GM12878 (cell line): ENCODE results near the gene FAM124B. TPM values are rescaled to one million over a fixed set of nuclear protein-coding genes. Genes with fewer than 3 reads are reported as not detected.

ENCODE experiments used
- ATAC-seq: fragments of 200-7000 bp; cut with Tn5 transposase; 3 replicates; pipeline ENCODE4 v1.9.1; 2020; ENCODE audit warnings: mild to moderate bottlenecking, moderate library complexity
- BruUV-seq: library from RNA; stranded (reverse); fragments of 400-500 nt; replicated peaks from 2 replicates; lab custom pipeline; 2021; lab: Mats Ljungman, UMichigan
- CTCF ChIA-PET: fragments of 300-600 bp; sonication (Branson Sonifier 250); formaldehyde crosslinking; extraction: SDS; loops from one replicate; lab custom pipeline; 2021; ENCODE audit warnings: inconsistent platforms; lab: Yijun Ruan, JAX
- POLR2A ChIA-PET: fragments of 350-600 bp; formaldehyde crosslinking; extraction: SDS; loops from one replicate; lab custom pipeline; 2021; ENCODE audit warnings: inconsistent platforms; lab: Charles Lee
- RAD21 ChIA-PET: fragments of 300-600 bp; sonication (Branson Sonifier 250); formaldehyde crosslinking; loops from one replicate; lab custom pipeline; 2023; ENCODE audit warnings: antibody characterized with exemption; ENCODE audit not compliant: unreplicated experiment; lab: Charles Lee
- SMC1A ChIA-PET: fragments of 300-600 bp; sonication (Branson Sonifier 250); formaldehyde crosslinking; loops from one replicate; lab custom pipeline; 2023; ENCODE audit not compliant: unreplicated experiment, uncharacterized antibody; lab: Charles Lee
- DNase-seq: peaks from one replicate; pipeline ENCODE4 v3.0.0-alpha.2; 2011; ENCODE audit warnings: low read depth, low spot score
- FAIRE-seq: peaks from 3 replicates; lab custom pipeline; 2011; peaks lifted over from hg19 to GRCh38; lab: Jason Lieb, UNC
- H2AFZ ChIP-seq: 2 replicates; pipeline ENCODE4 v1.6.0; 2011; ENCODE audit warnings: low read depth, low read length, control low read depth; ENCODE audit not compliant: control insufficient read depth
- H3K27ac ChIP-seq: 2 replicates; pipeline ENCODE4 v1.5.1; 2011; ENCODE audit warnings: control low read depth; ENCODE audit not compliant: control insufficient read depth, insufficient read depth
- H3K27me3 ChIP-seq, 2 experiments: replicated peaks in 1 of 2; 2 replicates each; pipeline versions ENCODE4 v1.6.0 to v1.6.1; 2011; ENCODE audit warnings: low read length in 1 of 2; ENCODE audit not compliant: control insufficient read depth in 2 of 2, insufficient read depth in 2 of 2
- H3K36me3 ChIP-seq, 2 experiments: 2 replicates each; pipeline ENCODE4 v1.5.1; 2011; ENCODE audit warnings: low read length in 1 of 2; ENCODE audit not compliant: control insufficient read depth in 2 of 2, insufficient read depth in 2 of 2
- H3K4me1 ChIP-seq: 2 replicates; pipeline ENCODE4 v1.6.1; 2011; ENCODE audit warnings: mild to moderate bottlenecking, low read length, moderate library complexity, mixed read lengths; ENCODE audit not compliant: control insufficient read depth, insufficient read depth
- H3K4me2 ChIP-seq: 2 replicates; pipeline ENCODE4 v1.6.0; 2011; ENCODE audit warnings: control low read depth; ENCODE audit not compliant: control insufficient read depth, insufficient read depth
- H3K4me3 ChIP-seq: fragments of 200-600 bp; sonication (generic); 2 replicates; pipeline ENCODE4 v1.5.1; 2016
- H3K79me2 ChIP-seq: 2 replicates; pipeline ENCODE4 v1.6.0; 2011; ENCODE audit warnings: low read length; ENCODE audit not compliant: control insufficient read depth, insufficient read depth
- H3K9ac ChIP-seq: 2 replicates; pipeline ENCODE4 v1.8.0; 2011; ENCODE audit warnings: low read length, control low read depth, mixed read lengths; ENCODE audit not compliant: control insufficient read depth, insufficient read depth
- H3K9me3 ChIP-seq: replicated peaks from 3 replicates; pipeline ENCODE4 v1.5.1; 2011; ENCODE audit warnings: mild to moderate bottlenecking, low read length; ENCODE audit not compliant: control insufficient read depth, insufficient read depth
- H4K20me1 ChIP-seq: 2 replicates; pipeline ENCODE4 v1.6.0; 2011; ENCODE audit not compliant: control insufficient read depth, insufficient read depth
- BHLHE40 ChIP-seq, 2 experiments: fragments of 450-650 bp in 1 of 2; IDR thresholded peaks; 2 replicates each; pipeline ENCODE4 v1.6.1; 2011 to 2017; ENCODE audit warnings: low read depth in 2 of 2, borderline replicate concordance in 1 of 2, improper control_type of control experiment in 1 of 2, low read length in 1 of 2, mild to moderate bottlenecking in 1 of 2
- NBN ChIP-seq: fragments of 450-650 bp; IDR thresholded peaks from 2 replicates; pipeline ENCODE4 v1.6.1; 2016
- PML ChIP-seq: IDR thresholded peaks from 2 replicates; pipeline ENCODE4 v1.6.1; 2012; ENCODE audit warnings: low read length, inconsistent platforms
- WGBS: methylation state at CpG from one replicate; pipeline ENCODE4 v1.1.6; 2016; ENCODE audit warnings: low lambda C conversion rate; ENCODE audit not compliant: insufficient replicate concordance, insufficient coverage; ENCODE audit errors: missing lambda C conversion rate; 5-methylcytosine and 5-hydroxymethylcytosine counted together
- in situ Hi-C: fragments of 300-500 bp; cut with MboI; formaldehyde crosslinking; loops from 9 replicates; pipeline ENCODE4 v1.14.3; 2018; ENCODE audit warnings: mixed read lengths
- intact Hi-C: fragments of 100-400 bp; cut with micrococcal nuclease; formaldehyde crosslinking; loops from one replicate; pipeline ENCODE4 v1.14.2; 2022; ENCODE audit not compliant: unreplicated experiment
- polyA plus RNA-seq, 11 experiments: library from polyadenylated mRNA; depleted of rRNA in 4 of 11; unstranded in 6 of 11; stranded (reverse) in 5 of 11; fragments of >200 nt; fragmentation: Nextera tagmentation in 4 of 11; fragmentation: Illumina TruSeq in 1 of 11; extraction: Ambion mirVana in 4 of 11; extraction: Trizol in 1 of 11; gene quantifications; 1 replicate in 1 of 11; 2 replicates in 10 of 11; pipeline versions ENCODE4 v1.2.1 to v1.2.3, GENCODE V29; 2011 to 2016; ENCODE audit warnings: inconsistent platforms in 2 of 11, missing spikeins in 2 of 11, low read depth in 1 of 11
- total RNA-seq, 4 experiments: library from RNA; depleted of rRNA in 3 of 4; stranded (reverse); fragments of >200 nt in 3 of 4; fragmentation: Illumina TruSeq in 1 of 4; extraction: Trizol in 1 of 4; gene quantifications; 2 replicates each; pipeline versions ENCODE4 v1.2.1 to v1.2.3, GENCODE V29; 2013 to 2021

The FAM124B gene
- total and polyA plus RNA-seq, 10 of the 15 experiments (the other 5 are each of a cell fraction or from before 2014, with no cell fraction given), result not detected

GRCh38 chr2:224416656-224417360, 14.9 kb upstream of the FAM124B start:
- CTCF ChIA-PET, result interaction anchor here (0.8 kb wide), 1 partner anchor 13 kb away, joined by 3 read pairs; no protein-coding TSS in a partner anchor
- RAD21 ChIA-PET, result no interaction called here
- POLR2A ChIA-PET, result interaction anchor here (1.0 kb wide), 1 partner anchor 25 kb away, joined by 3 read pairs; no protein-coding TSS in a partner anchor

GRCh38 chr2:224413381-224413780, 11.5 kb upstream of the FAM124B start:
- ChIA-PET RAD21 (interaction anchor here (0.6 kb wide), 1 partner anchor 163 kb away, joined by 6 read pairs; no protein-coding TSS in a partner anchor), CTCF (interaction anchor here (1.2 to 1.4 kb wide), 2 partner anchors 36 to 215 kb away, joined by 3 to 4 read pairs; no protein-coding TSS in a partner anchor)

More at GRCh38 chr2:224416656-224417360, 14.9 kb upstream of the FAM124B start:
- no peak overlapping the region for H3K27ac ChIP-seq
- no peaks in the 10 kb centered on the region for H3K79me2 ChIP-seq
- H3K4me1 ChIP-seq, result no peaks in the 10 kb centered on the region
- no peaks in the 10 kb centered on the region for H3K9me3 ChIP-seq
- no peak for FAIRE-seq
- H3K9ac ChIP-seq, result no peak overlapping the region
- H3K4me2 ChIP-seq, result no peak overlapping the region
- no peak for ATAC-seq
- H3K27me3 ChIP-seq, result no peaks in the 10 kb centered on the region
- in situ Hi-C loops (no loop called here), intact Hi-C loops (no loop called here)
- no peak overlapping the region for H3K4me3 ChIP-seq
- no peak for TF ChIP-seq PML
- TF ChIP-seq, all 136 proteins: peak for 0
- DNase-seq, result no peak
- Histone ChIP-seq H4K20me1 (no peaks in the 10 kb centered on the region), H3K36me3 (no peaks in the 10 kb centered on the region), H2AFZ (no peak overlapping the region)
- WGBS, result 76% methylated on average over 5 of the region's 5 CpGs
- no TSS peak for BruUV-seq
- SMC1A ChIA-PET, result no interaction called here

More at GRCh38 chr2:224413381-224413780, 11.5 kb upstream of the FAM124B start:
- no peaks in the 10 kb centered on the region for H3K9me3 ChIP-seq
- DNase-seq (no peak), FAIRE-seq (no peak), ATAC-seq (no peak)
- no peak overlapping the region for H2AFZ ChIP-seq
- no peaks in the 10 kb centered on the region for H3K4me1 ChIP-seq
- H3K27ac ChIP-seq, result no peak overlapping the region
- no peak overlapping the region for H3K9ac ChIP-seq
- H3K27me3 ChIP-seq, result no peaks in the 10 kb centered on the region; a peak in 1 of 4 replicates
- in situ Hi-C loops, result no loop called here
- H3K4me2 ChIP-seq, result no peak overlapping the region
- H3K36me3 ChIP-seq, result no peaks in the 10 kb centered on the region
- ChIA-PET POLR2A (interaction anchor here (0.8 kb wide), 1 partner anchor 194 kb away, joined by 6 read pairs; no protein-coding TSS in a partner anchor), SMC1A (no interaction called here)
- no TSS peak for BruUV-seq
- H3K4me3 ChIP-seq, result no peak overlapping the region
- TF ChIP-seq BHLHE40 (IDR thresholded peaks at IDR 0.05; ENCODE audit: borderline replicate concordance in 1 of 2, low read depth in 2 of 2, low read length in 1 of 2) (no peak), NBN (no peak)
- no peaks in the 10 kb centered on the region for H4K20me1 ChIP-seq
- WGBS, result 54% methylated on average over 2 of the region's 2 CpGs
- intact Hi-C loops, result no loop called here
- H3K79me2 ChIP-seq, result no peaks in the 10 kb centered on the region
